GM18520 (cell line): ENCODE measurements around the gene FAM135A.
"Not testable (repeated sequence)": the region's sequence is repeated elsewhere in the genome, so short reads cannot be mapped to it uniquely, and the experiment has no call there.

Experiments
- ATAC-seq: cut with Tn5 transposase; IDR thresholded peaks from one replicate; pipeline ENCODE4 v1.9.1; 2021; ENCODE audit not compliant: unreplicated experiment

FAM135A gene

DNA sequence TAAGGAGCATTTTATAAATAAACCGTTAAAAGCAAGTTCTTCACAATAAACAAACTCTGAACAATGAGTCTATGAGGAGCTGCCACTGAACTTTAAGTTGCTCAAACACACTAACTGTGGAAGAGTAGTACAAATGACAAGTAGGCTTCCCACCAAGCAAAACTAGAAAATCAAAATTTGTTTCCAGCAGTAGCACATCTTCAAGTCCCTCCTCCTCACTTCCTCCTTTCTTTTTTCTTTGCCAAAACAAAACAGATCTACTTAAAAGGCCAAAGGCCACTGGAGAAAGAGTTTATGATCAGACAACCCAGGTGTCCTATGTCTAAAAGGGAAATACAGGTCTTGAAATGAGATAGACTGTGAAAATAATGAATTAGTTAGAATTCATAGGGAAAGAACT is 17.1 kb upstream of the FAM135A start:
- ATAC-seq = no peak

- no peak for ATAC-seq
These were observed 16.2 kb upstream of the FAM135A start for GRCh38 chr6:70396796-70397729.

GRCh38 chr6:70398783-70399728 is 14.3 kb upstream of the FAM135A start:
- ATAC-seq = no peak

DNA sequence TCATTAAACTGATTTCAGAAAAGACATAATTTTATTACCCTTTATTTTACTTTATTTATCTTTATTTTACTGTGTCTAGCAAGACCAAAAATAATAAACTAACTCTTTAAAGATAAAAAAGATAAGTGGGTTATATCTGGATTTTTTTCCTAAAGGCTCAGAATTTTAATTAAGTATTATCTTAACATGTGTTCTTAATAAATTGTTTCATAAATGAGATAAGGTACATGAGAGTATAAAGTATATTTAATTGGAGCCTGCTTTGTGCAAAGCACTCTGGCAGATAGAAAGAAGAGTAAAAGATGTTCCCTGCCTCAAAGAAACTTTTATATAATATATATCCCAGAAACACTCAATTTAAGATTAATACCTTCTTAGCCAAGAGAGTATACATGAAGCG is 8.7 kb upstream of the FAM135A start:
- no peak for ATAC-seq

DNA sequence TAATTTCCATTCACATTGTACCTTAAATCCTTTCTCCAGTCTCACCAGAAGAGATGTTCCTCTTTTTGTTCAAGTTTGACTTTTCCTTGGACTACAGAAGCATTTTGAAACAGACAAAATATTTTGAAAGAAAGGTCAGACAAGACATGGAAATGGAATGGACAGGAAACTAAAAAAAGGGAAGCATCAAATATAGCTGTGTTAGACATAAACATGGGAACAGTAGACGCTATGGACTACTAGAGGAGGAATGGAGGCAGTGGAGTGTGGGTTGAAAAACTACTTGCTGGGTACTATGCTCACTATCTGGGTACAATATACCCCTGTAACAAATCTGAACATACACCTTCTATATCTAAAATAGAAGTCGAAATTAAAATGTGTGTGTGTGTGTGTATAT is 4.1 kb upstream of the FAM135A start:
- no peak for ATAC-seq

GRCh38 chr6:70411542-70412251 is 1.6 kb upstream of the FAM135A start:
- no peak for ATAC-seq

DNA sequence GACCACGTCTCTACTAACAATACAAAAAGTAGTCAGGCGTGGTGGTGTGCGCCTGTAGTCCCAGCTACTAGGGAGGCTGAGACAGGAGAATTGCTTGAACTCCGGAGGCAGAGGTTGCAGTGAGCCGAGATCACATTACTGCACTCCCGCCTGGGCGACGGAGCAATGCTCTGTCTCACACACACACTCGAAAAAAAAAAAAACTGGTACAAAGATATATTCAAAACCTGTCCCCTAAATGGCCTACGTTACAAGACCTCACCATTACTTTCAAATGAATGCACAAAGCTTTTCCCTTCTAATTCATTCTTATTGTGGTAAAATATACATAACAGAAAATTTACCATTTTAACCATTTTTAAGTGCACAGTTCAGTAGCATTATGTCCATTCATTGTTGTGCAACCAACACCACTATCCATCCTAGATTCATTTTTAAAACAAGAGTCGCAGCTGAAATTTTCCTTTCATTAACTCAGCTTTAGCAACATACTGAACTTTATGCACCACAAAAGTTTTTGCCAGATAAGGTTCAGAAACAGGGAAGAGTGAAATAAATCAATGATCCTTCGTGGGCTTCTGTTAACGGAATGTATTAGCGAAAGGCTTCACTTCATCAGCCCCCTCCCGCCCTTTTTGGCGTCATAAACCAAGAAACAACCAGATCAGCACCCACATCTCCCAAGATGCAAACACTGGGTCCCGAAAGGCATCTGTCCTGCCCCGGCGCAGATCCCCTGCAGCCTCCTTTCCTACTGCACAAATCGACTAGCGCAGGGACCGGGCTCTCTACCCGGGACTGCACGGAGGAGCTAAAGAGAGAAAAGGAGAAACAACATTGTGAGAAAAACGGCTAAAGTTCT is 825 bp upstream of the FAM135A start:
- ATAC-seq = peak; percentile 1

DNA sequence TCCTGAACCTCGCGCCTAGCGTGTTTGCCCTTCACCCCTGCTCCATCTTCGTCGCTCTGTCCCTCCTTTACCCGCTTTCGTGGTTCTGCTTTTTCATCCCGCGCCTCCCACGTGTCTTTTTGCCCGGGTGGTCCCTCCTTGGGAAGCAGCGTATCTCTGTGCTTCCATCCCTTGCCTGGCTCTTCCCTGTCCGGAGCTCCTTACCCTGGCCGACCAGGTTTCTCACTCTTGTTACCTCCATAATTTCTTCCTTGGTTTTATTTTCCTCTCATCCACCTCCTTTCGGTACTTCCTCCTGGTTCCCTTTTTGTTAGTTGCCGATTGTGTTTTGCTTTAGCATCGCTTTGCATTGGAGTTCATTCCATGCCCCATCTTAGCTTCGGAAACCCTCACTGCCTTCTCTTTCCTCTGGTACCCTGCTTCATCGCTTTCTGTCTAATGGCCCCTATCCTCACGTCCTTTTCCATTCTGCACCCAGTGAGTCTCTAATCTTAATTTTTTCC is 735 bp downstream of the FAM135A start:
- no peak for ATAC-seq

- no peak for ATAC-seq
These were observed 1.5 kb downstream of the FAM135A start for GRCh38 chr6:70414813-70415212.

- peak; percentile 26 for ATAC-seq
These were observed 1.9 kb downstream of the FAM135A start for GRCh38 chr6:70415247-70415646.

GRCh38 chr6:70415660-70416059 is 2.4 kb downstream of the FAM135A start:
- ATAC-seq = no peak

- peak; percentile 40 for ATAC-seq
These were observed 8.2 kb downstream of the FAM135A start for GRCh38 chr6:70421509-70421908.

- ATAC-seq = no peak
These were observed 10.2 kb downstream of the FAM135A start for GRCh38 chr6:70423189-70424134.

GRCh38 chr6:70424291-70424690 is 11.0 kb downstream of the FAM135A start:
- no peak for ATAC-seq

GRCh38 chr6:70436320-70436719 is 23.0 kb downstream of the FAM135A start:
- ATAC-seq = no peak

DNA sequence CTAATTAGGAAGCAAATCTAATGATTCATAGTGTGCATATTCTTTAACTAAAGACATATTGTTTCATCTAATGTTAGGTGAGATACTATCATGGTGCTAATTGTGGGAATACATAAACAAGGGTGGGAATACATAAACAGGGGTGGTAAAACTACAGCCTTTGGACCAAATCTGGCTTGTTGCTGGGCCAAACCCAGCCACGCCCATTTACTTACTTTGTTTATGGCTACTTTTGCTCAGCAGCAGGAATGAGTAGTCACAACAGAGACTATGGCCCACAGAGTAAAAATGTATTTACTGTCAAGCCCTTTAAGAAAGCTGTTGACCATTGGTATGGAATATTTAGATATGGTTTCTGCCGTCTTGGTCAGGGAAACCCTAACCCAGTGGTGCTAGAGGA is 31.7 kb downstream of the FAM135A start:
- no peak for ATAC-seq

GRCh38 chr6:70447343-70448070 is 34.2 kb downstream of the FAM135A start:
- not testable (repeated sequence) for ATAC-seq

DNA sequence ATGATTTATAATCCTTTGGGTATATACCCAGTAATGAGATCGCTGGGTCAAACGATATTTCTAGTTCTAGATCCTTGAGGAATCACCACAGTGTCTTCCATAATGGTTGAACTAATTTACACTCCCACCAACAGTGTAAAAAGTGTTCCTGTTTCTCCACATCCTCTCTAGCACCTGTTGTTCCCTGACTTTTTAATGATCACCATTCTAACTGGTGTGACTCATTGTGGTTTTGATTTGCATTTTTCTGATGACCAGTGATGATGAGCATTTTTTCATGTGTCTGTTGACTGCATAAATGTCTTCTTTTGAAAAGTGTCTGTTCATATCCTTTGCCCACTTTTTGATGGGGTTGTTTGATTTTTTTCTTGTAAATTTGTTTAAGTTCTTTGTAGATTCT is 40.6 kb downstream of the FAM135A start:
- not testable (repeated sequence) for ATAC-seq
